Memory B cell (primary cell): ENCODE measurements around the gene TEX261.

Experiments
- ATAC-seq: fragments of 150-1000 bp; cut with Tn5 transposase; 2 replicates; pipeline ENCODE4 v1.10.0; 2021; ENCODE audit warnings: low read depth, mild to moderate bottlenecking, moderate library complexity
- DNase-seq, 2 donors: peaks; one replicate each; pipeline ENCODE4 v3.0.0; 2022; ENCODE audit warnings: low spot score in 2 of 2
- H3K27ac Mint-ChIP-seq: one replicate; pipeline ENCODE4 v1.8.0; 2022; ENCODE audit warnings: mild to moderate bottlenecking, moderate library complexity, mixed read lengths
- H3K27me3 Mint-ChIP-seq: one replicate; pipeline ENCODE4 v1.8.0; 2022; ENCODE audit warnings: mixed read lengths
- H3K36me3 Mint-ChIP-seq: one replicate; pipeline ENCODE4 v1.8.0; 2022; ENCODE audit warnings: mild to moderate bottlenecking, mixed read lengths
- H3K4me1 Mint-ChIP-seq: one replicate; pipeline ENCODE4 v1.8.0; 2022; ENCODE audit warnings: mixed read lengths
- H3K4me3 Mint-ChIP-seq: one replicate; pipeline ENCODE4 v1.8.0; 2022; ENCODE audit warnings: mild to moderate bottlenecking, moderate library complexity, mixed read lengths
- H3K9me3 Mint-ChIP-seq: one replicate; pipeline ENCODE4 v1.8.0; 2022; ENCODE audit warnings: mixed read lengths

The TEX261 gene

GRCh38 chr2:70991142-70991541 is 3.5 kb downstream of the TEX261 start:
- ATAC-seq (no peak), DNase-seq (no peak)
- H3K27me3 Mint-ChIP-seq = no peaks in the 10 kb centered on the region
- H3K9me3 Mint-ChIP-seq = no peaks in the 10 kb centered on the region
- no peak overlapping the region for H3K27ac Mint-ChIP-seq
- peaks cover 24% of the 10 kb centered on the region for H3K4me1 Mint-ChIP-seq
- no peak overlapping the region for H3K4me3 Mint-ChIP-seq
- H3K36me3 Mint-ChIP-seq = peaks cover 25% of the 10 kb centered on the region

DNA sequence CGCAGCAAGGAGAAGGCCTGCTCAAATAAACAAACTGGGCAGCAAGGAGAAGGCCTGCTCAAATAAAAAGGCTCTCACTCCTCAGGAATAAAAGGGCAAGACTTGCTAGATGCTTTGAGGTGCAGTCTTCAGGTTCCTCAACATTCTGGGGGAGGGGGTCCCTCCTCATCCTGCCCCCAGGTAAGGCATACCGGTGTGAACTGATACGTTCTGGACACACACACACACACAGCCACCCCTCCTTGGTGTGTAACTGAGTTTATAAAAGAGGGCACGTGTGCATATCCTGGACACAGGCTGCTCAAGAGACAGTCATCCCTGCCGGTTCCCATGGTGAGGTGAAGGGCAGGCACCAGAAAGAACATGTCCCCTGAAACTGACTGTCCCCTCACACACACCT is 4.5 kb downstream of the TEX261 start:
- no peak for ATAC-seq
- DNase-seq = no peak
- H3K27ac Mint-ChIP-seq = peak overlapping the region; percentile 50

DNA sequence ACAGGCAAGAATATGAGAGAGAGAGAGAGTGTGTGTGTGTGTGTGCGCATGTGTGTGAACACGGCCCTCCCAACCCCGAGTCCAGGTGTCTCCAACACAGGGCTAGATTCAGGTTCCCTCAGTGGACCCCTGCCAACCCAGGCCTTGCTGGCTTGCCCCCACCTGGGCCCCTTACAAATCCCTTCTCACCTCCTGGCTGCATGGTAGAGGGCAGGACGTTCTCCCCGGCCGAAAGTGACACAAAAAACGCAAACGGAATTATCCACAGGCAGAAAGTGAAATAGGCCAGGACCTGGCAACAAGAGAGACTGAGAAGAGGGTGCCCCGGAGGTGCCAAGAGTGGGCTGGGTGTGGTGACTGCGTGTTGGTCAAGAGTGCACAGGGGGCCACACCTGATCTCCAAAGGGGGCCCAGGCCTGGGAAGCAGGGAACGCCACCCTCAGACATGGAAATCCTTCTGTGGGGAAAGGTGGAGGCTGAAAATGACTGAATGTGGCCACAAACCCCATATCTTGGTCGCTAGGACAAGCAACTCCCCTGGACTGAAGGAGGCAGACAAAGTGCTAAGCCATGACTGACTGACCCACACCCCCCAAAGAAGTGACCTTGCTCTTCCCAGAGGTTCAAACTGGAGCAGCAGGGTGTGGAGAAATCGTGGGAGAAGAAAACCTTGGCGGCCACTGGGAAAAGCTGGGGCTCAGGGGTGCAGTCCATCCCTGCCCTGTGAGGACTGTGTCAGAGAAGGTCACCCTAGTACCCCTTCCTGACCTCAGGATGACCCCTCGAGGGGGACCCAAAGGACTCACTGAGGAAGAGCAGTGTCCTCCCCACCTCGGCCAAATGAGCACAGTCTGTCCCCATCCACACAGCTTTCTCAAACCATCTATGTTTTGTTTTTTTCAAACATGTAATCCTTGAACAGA is 5.7 kb downstream of the TEX261 start:
- Mint-ChIP-seq H3K4me3 (no peak overlapping the region), H3K36me3 (peaks cover 29% of the 10 kb centered on the region), H3K27me3 (no peaks in the 10 kb centered on the region), H3K27ac (no peak overlapping the region), H3K4me1 (peaks cover 28% of the 10 kb centered on the region), H3K9me3 (no peaks in the 10 kb centered on the region)
- no peak for DNase-seq
- no peak for ATAC-seq

More for the DNA sequence above, 4.5 kb downstream of the TEX261 start:
- Mint-ChIP-seq H3K9me3 (no peaks in the 10 kb centered on the region), H3K4me1 (peaks cover 24% of the 10 kb centered on the region), H3K4me3 (no peak overlapping the region), H3K36me3 (peaks cover 29% of the 10 kb centered on the region), H3K27me3 (no peaks in the 10 kb centered on the region)

GRCh38 chr2:70988151-70988550 is 6.5 kb downstream of the TEX261 start:
- H3K27me3 Mint-ChIP-seq = no peaks in the 10 kb centered on the region
- H3K9me3 Mint-ChIP-seq = no peaks in the 10 kb centered on the region
- DNase-seq (no peak), ATAC-seq (no peak)
- no peak overlapping the region for H3K27ac Mint-ChIP-seq
- H3K36me3 Mint-ChIP-seq = peaks cover 29% of the 10 kb centered on the region
- peaks cover 22% of the 10 kb centered on the region for H3K4me1 Mint-ChIP-seq
- no peak overlapping the region for H3K4me3 Mint-ChIP-seq

DNA sequence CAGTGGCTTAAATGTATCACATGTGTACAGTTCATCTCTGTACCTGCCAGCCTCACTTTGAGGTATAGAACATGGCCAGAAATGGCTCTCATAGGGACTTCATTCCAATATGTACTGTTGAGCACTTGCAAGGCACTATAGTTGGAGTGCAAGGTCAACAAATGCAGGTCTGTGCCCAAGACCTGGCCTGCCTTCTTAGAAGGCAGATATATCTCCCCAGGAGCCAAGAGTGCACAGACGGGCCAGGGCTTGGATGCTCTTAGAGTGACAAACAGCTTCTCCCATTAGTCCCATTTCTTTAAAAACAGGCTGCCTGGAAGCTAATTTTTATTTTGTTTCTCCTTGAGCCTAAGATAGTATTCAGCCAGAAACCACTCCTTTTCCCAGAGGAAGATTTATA is 7.3 kb downstream of the TEX261 start:
- peaks cover 29% of the 10 kb centered on the region for H3K36me3 Mint-ChIP-seq
- no peak for DNase-seq
- no peak for ATAC-seq
- peaks cover 17% of the 10 kb centered on the region for H3K4me1 Mint-ChIP-seq
- no peak overlapping the region for H3K4me3 Mint-ChIP-seq
- no peaks in the 10 kb centered on the region for H3K27me3 Mint-ChIP-seq
- no peaks in the 10 kb centered on the region for H3K9me3 Mint-ChIP-seq
- H3K27ac Mint-ChIP-seq = no peak overlapping the region

DNA sequence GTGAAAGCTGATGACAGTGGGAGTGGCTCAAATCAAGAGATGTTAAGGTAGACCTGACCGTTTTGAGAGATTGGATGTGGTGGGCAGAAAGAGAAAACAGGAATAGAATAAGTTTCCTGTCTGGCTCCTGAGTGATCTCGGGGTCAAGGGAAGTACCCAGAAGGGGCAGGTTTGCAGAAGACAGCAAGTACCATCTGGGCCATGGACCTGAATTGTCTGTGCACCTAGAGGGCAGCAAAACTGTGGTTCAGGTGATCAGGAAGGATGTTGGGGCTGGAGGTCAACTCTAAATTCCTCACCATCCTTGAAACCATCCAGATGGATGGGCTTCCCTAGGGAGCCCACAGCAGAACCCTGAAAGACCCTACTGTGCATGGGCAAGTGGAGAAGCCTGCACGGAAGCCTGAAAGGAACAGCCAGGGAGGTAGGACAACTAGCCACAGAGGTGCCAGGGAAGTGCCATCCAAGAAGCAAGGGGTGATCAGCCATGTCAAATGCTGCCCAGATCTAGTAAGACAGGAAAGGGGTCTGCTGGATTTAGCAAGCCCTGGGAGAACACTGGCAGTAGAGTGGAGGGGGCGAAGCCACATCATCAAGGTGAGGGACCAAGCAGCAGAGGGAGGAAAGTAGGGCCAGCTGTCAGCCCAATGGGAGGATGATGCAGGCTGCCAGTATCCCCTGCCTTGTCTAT is 8.0 kb downstream of the TEX261 start:
- Mint-ChIP-seq H3K4me1 (peaks cover 16% of the 10 kb centered on the region), H3K27ac (peak overlapping the region; percentile 33), H3K9me3 (no peaks in the 10 kb centered on the region), H3K36me3 (peaks cover 27% of the 10 kb centered on the region), H3K4me3 (no peak overlapping the region), H3K27me3 (no peaks in the 10 kb centered on the region)
- no peak for DNase-seq
- ATAC-seq = no peak

DNA sequence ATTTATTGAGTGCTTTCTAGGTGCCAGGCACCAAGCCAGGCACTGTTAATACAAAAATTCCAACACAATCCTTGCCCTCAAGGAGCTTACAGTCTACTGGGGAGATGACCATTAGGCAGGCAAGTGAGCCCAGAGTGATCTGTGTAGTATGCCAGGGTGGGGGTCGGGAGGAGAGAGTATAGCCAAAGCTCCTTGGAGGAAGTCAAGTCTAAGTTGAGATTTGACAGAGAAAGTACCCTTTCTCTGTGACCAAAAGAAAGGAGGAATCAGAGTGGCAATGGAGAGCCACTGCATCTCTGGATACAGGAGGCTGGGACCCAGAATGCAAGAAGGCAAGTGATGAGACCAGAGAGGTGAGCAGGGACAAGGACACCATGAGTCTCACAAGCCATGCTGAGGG is 8.7 kb downstream of the TEX261 start:
- DNase-seq (no peak), ATAC-seq (no peak)
- Mint-ChIP-seq H3K4me1 (peaks cover 12% of the 10 kb centered on the region), H3K9me3 (no peaks in the 10 kb centered on the region), H3K27ac (peak overlapping the region; percentile 33), H3K27me3 (no peaks in the 10 kb centered on the region), H3K36me3 (peaks cover 23% of the 10 kb centered on the region), H3K4me3 (no peak overlapping the region)

DNA sequence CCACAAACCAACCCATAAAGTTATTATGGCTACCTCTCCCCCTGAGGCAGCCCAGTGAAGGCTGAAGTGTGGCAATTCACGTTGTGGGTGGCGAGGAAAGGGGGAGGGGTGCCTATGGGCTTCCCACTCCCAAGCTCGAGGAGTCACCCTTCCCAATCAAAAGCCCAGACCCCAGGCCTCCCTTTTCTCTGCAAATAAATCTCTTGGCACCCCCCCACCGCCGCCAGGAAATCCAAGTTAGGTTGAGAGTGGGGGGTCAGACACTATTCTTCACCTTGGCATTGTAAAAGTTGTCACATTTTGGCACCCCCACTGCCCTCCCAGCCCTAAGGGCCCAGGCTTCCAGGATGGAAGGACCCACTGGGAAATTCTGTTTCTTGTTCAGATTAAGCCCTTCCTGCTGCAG is 9.4 kb downstream of the TEX261 start:
- no peak for ATAC-seq
- no peak for DNase-seq
- Mint-ChIP-seq H3K4me1 (peaks cover 12% of the 10 kb centered on the region), H3K27me3 (no peaks in the 10 kb centered on the region), H3K9me3 (no peaks in the 10 kb centered on the region), H3K36me3 (peaks cover 23% of the 10 kb centered on the region), H3K4me3 (no peak overlapping the region), H3K27ac (no peak overlapping the region)

DNA sequence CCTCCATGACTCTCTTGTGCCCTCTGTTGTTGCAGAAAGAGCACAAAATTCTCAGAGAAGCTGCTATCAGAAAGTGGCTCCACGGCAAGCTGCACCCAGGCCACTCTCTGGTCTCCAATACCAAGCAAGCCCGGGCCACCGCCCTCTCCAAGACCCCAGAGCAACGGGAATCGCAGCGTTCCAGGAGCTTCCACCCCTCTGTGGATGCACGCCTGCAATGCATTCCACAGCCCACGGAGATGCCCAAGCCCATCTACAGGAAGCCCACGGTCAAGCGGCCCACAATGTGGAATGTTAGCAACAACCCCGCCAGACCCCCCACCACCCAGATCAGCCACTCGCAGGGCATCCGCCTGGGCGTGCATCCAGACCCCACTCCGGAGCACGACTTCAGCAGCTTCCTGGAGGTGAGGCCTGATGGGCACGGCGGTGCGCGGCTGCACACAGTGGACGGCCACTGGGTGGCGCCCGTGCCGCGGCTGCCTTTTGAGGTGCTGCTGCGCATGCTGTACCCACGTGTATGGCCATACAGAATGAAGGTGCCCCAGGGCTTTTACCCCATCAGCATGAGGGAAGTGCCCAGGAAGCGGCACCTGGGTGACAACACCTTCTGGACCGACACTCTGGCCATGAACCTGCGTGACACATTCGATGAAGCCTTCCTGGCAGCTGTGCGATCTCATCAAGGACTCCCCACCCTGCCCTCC is 9.9 kb downstream of the TEX261 start:
- Mint-ChIP-seq H3K9me3 (no peaks in the 10 kb centered on the region), H3K27me3 (no peaks in the 10 kb centered on the region), H3K4me3 (no peak overlapping the region), H3K4me1 (peaks cover 12% of the 10 kb centered on the region), H3K27ac (no peak overlapping the region), H3K36me3 (peaks cover 23% of the 10 kb centered on the region)
- DNase-seq (peak; percentile 78 to 81), ATAC-seq (peak; percentile 100)

DNA sequence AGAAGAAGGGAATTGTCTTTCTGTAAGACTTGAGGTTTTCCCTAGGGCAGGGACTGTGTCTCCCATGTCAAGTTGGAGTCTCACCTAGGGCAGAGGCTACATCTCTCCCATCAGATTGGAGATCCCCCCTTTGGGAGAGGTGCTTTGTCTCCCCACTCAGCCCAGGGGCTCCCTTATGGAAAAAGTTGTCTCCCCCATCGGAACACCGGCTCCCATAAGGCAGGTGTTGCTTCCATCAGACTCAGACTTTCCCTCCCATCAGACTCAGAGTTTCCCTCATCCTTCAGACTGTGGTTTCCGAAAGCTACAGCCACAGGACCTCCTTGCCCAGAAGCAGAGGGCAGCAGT is 10.5 kb downstream of the TEX261 start:
- ATAC-seq (no peak), DNase-seq (no peak)
- Mint-ChIP-seq H3K4me1 (peaks cover 12% of the 10 kb centered on the region), H3K27ac (no peak overlapping the region), H3K9me3 (no peaks in the 10 kb centered on the region), H3K4me3 (no peak overlapping the region), H3K36me3 (peaks cover 20% of the 10 kb centered on the region), H3K27me3 (no peaks in the 10 kb centered on the region)

GRCh38 chr2:70983506-70984227 is 11.0 kb downstream of the TEX261 start:
- no peak overlapping the region for H3K27ac Mint-ChIP-seq

GRCh38 chr2:70982971-70983370 is 11.7 kb downstream of the TEX261 start:
- Mint-ChIP-seq H3K4me3 (no peak overlapping the region), H3K27ac (no peak overlapping the region), H3K36me3 (peaks cover 16% of the 10 kb centered on the region), H3K4me1 (peaks cover 16% of the 10 kb centered on the region), H3K27me3 (no peaks in the 10 kb centered on the region), H3K9me3 (no peaks in the 10 kb centered on the region)
- DNase-seq (no peak), ATAC-seq (no peak)

More at GRCh38 chr2:70983506-70984227, 11.0 kb downstream of the TEX261 start:
- Mint-ChIP-seq H3K4me3 (no peak overlapping the region), H3K4me1 (peaks cover 12% of the 10 kb centered on the region), H3K36me3 (peaks cover 18% of the 10 kb centered on the region), H3K27me3 (no peaks in the 10 kb centered on the region), H3K9me3 (no peaks in the 10 kb centered on the region)
- DNase-seq = no peak
- no peak for ATAC-seq

GRCh38 chr2:70981866-70982810 is 12.5 kb downstream of the TEX261 start:
- Mint-ChIP-seq H3K4me1 (peaks cover 22% of the 10 kb centered on the region), H3K27ac (no peak overlapping the region), H3K36me3 (peaks cover 14% of the 10 kb centered on the region), H3K27me3 (no peaks in the 10 kb centered on the region), H3K9me3 (no peaks in the 10 kb centered on the region), H3K4me3 (no peak overlapping the region)
- ATAC-seq (no peak), DNase-seq (no peak)
